ENCODE data around the gene MPPE1.
A peak's percentile ranks its signal among the peaks of the same experiment; 100 is the strongest.

The MPPE1 gene

DNA sequence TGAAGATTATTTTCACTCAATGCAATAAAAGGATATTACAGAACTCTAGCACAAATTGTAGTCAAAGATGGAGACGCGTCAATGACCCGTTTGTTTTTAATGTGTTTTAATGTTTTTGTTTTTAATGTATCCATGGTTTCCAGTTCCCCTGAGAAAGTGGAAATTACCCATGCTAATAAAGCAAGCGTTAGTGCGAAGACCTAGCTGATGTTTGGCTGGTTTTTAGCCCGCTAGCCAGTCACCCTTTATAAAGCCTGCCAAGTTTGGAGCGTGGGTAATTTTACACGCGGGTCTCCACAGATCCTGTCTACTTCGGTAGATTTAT is 57.3 kb downstream of the MPPE1 start:
- peak overlapping the region; percentile 76 for H3K4me3 ChIP-seq (ENCODE audit: low read depth, low read length)
- TF ChIP-seq, protein P1, sequence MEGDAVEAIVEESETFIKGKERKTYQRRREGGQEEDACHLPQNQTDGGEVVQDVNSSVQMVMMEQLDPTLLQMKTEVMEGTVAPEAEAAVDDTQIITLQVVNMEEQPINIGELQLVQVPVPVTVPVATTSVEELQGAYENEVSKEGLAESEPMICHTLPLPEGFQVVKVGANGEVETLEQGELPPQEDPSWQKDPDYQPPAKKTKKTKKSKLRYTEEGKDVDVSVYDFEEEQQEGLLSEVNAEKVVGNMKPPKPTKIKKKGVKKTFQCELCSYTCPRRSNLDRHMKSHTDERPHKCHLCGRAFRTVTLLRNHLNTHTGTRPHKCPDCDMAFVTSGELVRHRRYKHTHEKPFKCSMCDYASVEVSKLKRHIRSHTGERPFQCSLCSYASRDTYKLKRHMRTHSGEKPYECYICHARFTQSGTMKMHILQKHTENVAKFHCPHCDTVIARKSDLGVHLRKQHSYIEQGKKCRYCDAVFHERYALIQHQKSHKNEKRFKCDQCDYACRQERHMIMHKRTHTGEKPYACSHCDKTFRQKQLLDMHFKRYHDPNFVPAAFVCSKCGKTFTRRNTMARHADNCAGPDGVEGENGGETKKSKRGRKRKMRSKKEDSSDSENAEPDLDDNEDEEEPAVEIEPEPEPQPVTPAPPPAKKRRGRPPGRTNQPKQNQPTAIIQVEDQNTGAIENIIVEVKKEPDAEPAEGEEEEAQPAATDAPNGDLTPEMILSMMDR (IDR thresholded peaks at IDR 0.05; ENCODE audit: borderline replicate concordance, insufficient read depth, low read depth, low read length) = no peak

DNA sequence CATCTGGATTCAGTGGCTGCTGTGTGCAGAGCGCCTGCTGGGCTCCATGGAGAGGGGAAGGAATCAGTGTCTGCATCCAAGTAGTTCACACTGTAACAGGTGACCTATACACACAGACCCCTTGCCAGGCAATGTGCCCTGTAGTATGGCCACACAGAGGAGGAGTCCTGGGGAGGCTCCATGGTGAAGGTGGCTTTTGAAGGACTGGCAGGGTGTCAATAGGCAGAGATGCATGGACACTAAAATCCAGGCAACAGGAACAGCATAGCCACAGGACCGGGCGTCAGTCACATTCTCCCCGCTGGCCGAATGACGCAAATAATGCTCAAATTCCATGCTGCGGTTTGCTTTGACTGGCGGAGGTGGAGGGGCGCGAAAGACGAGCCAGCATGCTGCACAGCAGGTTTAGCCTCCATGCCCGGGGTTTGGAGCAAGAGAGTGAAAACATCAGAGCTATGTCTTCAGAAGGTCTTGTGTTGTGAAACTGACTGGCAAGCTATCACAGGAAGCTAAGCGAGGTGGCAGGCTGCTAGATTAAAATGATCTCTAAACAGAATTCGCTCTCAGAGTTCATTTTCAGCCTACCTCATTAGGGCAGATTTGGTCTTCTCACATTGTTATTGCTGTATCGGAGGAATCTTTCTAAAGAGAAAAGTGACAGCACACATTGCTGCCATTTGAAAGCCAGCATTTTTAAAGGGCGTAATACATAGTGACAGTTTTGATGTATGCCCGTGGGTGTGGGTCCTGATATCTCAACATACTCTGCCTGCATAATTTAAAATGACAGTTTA is 58.1 kb downstream of the MPPE1 start:
- H3K4me3 ChIP-seq (ENCODE audit: low read depth, low read length) = peak overlapping the region; percentile 18
- TF ChIP-seq, protein P1 (IDR thresholded peaks at IDR 0.05; ENCODE audit: borderline replicate concordance, insufficient read depth, low read depth, low read length) = no peak

DNA sequence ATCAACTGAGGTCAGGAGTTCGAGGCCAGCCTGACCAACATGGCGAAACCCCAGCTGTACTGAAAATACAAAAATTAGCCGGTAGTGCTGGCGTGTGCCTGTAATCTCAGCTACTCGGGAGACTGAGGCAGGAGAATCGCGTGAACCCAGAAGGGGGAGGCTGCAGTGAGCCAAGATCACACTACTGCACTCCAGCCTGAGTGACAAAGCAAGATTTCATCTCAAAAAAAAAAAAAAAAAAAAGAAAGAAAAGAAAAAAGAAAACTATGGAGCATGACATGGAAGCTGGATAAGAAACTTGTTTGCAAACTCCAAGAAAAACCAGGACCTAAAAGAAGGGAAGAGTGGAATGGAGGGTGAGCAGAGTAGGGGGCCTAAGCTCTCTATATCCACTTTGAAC is 58.8 kb downstream of the MPPE1 start:
- no peak overlapping the region for H3K4me3 ChIP-seq (ENCODE audit: low read depth, low read length)
- TF ChIP-seq, protein P1 (IDR thresholded peaks at IDR 0.05; ENCODE audit: borderline replicate concordance, insufficient read depth, low read depth, low read length) = no peak

DNA sequence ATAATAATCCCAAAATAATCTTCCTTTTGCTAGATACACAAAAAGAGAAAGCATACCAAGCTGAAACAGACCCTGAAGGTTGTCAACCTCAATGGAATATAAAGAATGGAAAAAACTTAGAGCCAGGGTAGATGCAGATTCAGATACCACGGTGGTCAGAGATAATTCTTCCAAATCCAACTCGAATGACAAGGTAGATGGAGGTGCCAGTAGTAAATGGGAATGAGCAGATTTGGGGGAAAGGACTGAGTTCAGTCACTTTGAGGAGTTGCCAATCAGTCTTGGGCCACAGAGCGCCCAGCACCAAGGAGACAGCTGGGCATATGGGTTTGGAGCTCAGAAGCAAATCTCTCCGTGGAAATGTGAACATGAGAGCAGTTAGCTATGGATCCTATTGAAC is 60.3 kb downstream of the MPPE1 start:
- TF ChIP-seq, protein P1 (IDR thresholded peaks at IDR 0.05; ENCODE audit: borderline replicate concordance, insufficient read depth, low read depth, low read length) = no peak
- H3K4me3 ChIP-seq (ENCODE audit: low read depth, low read length) = no peak overlapping the region

DNA sequence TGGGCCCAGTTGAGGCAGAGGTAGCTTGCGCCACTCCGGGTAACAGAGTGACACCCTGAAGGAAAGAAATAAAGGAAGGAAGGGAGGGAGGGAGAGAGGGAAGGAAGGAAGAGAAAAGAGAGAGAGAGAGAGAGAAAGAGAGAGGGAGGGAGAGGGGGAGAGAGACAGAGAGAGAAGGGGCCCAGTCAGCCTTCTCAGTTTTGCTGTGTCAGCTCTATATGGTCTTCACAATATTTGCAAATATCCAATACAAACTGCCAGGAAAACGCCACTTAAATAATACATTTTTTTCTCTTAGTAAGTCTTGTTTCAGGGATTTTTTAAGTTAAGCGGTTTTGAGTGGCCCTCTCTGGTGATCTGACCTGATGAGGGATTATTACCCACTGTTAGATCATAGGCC is 62.5 kb downstream of the MPPE1 start:
- TF ChIP-seq, protein P1 (IDR thresholded peaks at IDR 0.05; ENCODE audit: borderline replicate concordance, insufficient read depth, low read depth, low read length) = no peak
- H3K4me3 ChIP-seq (ENCODE audit: low read depth, low read length) = no peak overlapping the region

DNA sequence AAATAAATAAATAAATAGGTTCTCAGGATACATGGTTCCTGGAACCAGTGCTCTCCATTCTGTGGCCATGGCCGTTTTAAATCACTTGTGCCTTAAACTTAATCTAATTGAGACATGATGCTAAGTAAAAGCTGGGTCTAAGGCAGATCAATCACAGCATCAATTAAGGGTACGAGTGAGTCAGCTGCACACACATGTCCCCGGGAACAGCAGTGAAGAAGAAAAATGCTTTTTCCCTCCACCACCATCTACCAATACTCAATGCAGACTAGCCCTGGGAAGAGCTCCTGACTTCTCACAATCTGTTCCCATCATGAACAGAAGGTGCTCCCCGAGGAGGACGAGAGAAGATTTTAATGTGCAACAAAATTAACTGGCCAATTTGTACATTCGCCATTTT is 63.7 kb downstream of the MPPE1 start:
- no peak overlapping the region for H3K4me3 ChIP-seq (ENCODE audit: low read depth, low read length)
- TF ChIP-seq, protein P1 (IDR thresholded peaks at IDR 0.05; ENCODE audit: borderline replicate concordance, insufficient read depth, low read depth, low read length) = no peak

DNA sequence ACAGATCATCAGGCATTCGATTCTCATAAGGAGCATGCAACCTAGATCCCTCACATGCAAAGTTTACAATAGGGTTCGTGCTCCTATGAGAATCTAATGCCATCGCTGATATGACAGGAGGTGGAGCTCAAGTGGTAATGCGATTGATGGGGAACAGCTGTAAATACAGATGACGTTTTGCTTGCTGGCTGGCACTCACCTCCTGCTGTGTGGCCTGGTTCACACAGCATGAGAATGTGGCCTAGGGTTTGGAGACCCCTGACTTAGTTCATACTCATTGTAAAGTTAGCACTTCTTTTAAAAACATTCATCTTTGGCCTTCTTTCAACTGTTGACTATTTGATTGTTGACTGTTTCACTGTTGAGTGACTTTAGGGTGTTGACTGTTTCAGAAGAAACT is 65.6 kb downstream of the MPPE1 start:
- no peak overlapping the region for H3K4me3 ChIP-seq (ENCODE audit: low read depth, low read length)
- TF ChIP-seq, protein P1 (IDR thresholded peaks at IDR 0.05; ENCODE audit: borderline replicate concordance, insufficient read depth, low read depth, low read length) = no peak

Measured in GM12875 (cell line).